H9 (cell line): Measurements from ENCODE around the gene ABI3. TPM values are rescaled to one million over a fixed set of nuclear protein-coding genes. Genes with fewer than 3 reads are reported as not detected.

Source experiments
- DNase-seq: peaks from one replicate; pipeline ENCODE4 v3.0.0-alpha.2; 2017
- H2AFZ ChIP-seq: one replicate; pipeline ENCODE4 v1.6.1; 2013; ENCODE audit warnings: mild to moderate bottlenecking, low read length, control low read depth, moderate library complexity
- H2AK5ac ChIP-seq: 2 replicates; pipeline ENCODE4 v1.6.1; 2013; ENCODE audit warnings: low read length, control low read depth, mixed read lengths; ENCODE audit not compliant: insufficient read length
- H2BK120ac ChIP-seq: one replicate; pipeline ENCODE4 v1.6.1; 2013; ENCODE audit warnings: low read depth, mild to moderate bottlenecking, low read length, control low read depth, inconsistent platforms; ENCODE audit not compliant: poor library complexity, severe bottlenecking
- H2BK12ac ChIP-seq: 2 replicates; pipeline ENCODE4 v1.6.1; 2013; ENCODE audit warnings: low read length, control low read depth, mixed read lengths, low read depth; ENCODE audit not compliant: insufficient read length
- H2BK15ac ChIP-seq: 2 replicates; pipeline ENCODE4 v1.6.1; 2013; ENCODE audit warnings: low read depth, low read length, control low read depth
- H2BK20ac ChIP-seq: one replicate; pipeline ENCODE4 v1.6.1; 2013; ENCODE audit warnings: low read depth, mild to moderate bottlenecking, low read length, control low read depth, inconsistent platforms; ENCODE audit not compliant: poor library complexity, severe bottlenecking
- H2BK5ac ChIP-seq: 2 replicates; pipeline ENCODE4 v1.6.1; 2013; ENCODE audit warnings: low read length, control low read depth, mixed read lengths; ENCODE audit not compliant: insufficient read length
- H3K14ac ChIP-seq: 2 replicates; pipeline ENCODE4 v1.6.1; 2013; ENCODE audit warnings: low read length, control low read depth; ENCODE audit not compliant: insufficient read depth
- H3K18ac ChIP-seq: 2 replicates; pipeline ENCODE4 v1.6.1; 2013; ENCODE audit warnings: low read depth, mild to moderate bottlenecking, mixed read lengths, low read length, control low read depth; ENCODE audit not compliant: insufficient read length
- H3K23ac ChIP-seq: 2 replicates; pipeline ENCODE4 v1.6.1; 2013; ENCODE audit warnings: low read length, control low read depth, mixed read lengths, low read depth; ENCODE audit not compliant: insufficient read length
- H3K23me2 ChIP-seq: 2 replicates; pipeline ENCODE4 v1.6.1; 2013; ENCODE audit warnings: low read depth, mild to moderate bottlenecking, mixed read lengths, low read length, control low read depth; ENCODE audit not compliant: insufficient read length, poor library complexity, severe bottlenecking
- H3K27ac ChIP-seq: 2 replicates; pipeline ENCODE4 v1.5.1; 2013; ENCODE audit warnings: low read length, control low read depth, mixed read lengths, low read depth; ENCODE audit not compliant: insufficient read length
- H3K27me3 ChIP-seq: 2 replicates; pipeline ENCODE4 v1.6.1; 2013; ENCODE audit warnings: low read length, control low read depth, inconsistent platforms; ENCODE audit not compliant: insufficient read depth
- H3K4ac ChIP-seq: 2 replicates; pipeline ENCODE4 v1.6.1; 2013; ENCODE audit warnings: low read depth, mild to moderate bottlenecking, control low read depth, inconsistent platforms, low read length, moderate library complexity
- H3K4me1 ChIP-seq: 2 replicates; pipeline ENCODE4 v1.6.1; 2013; ENCODE audit warnings: low read length, control low read depth, inconsistent platforms; ENCODE audit not compliant: insufficient read depth
- H3K4me2 ChIP-seq: 2 replicates; pipeline ENCODE4 v1.6.1; 2013; ENCODE audit warnings: low read length, control low read depth, mixed read lengths; ENCODE audit not compliant: insufficient read length, insufficient read depth
- H3K56ac ChIP-seq: 2 replicates; pipeline ENCODE4 v1.6.1; 2013; ENCODE audit warnings: low read depth, mild to moderate bottlenecking, mixed read lengths, low read length, control low read depth; ENCODE audit not compliant: insufficient read length
- H3K79me1 ChIP-seq: 2 replicates; pipeline ENCODE4 v1.6.1; 2013; ENCODE audit warnings: low read depth, mild to moderate bottlenecking, moderate library complexity, low read length, control low read depth, inconsistent platforms; ENCODE audit not compliant: insufficient read depth, poor library complexity, severe bottlenecking
- H3K79me2 ChIP-seq: 2 replicates; pipeline ENCODE4 v1.6.1; 2013; ENCODE audit warnings: low read length, control low read depth, inconsistent platforms; ENCODE audit not compliant: insufficient read depth
- H3K9ac ChIP-seq: 2 replicates; pipeline ENCODE4 v1.6.1; 2013; ENCODE audit warnings: low read length, control low read depth, mixed read lengths; ENCODE audit not compliant: insufficient read length; ENCODE audit errors: extremely low read depth
- H3K9me3 ChIP-seq: one replicate; pipeline ENCODE4 v1.6.1; 2013; ENCODE audit warnings: low read depth, low read length, inconsistent platforms; ENCODE audit not compliant: control insufficient read depth
- H3T11ph ChIP-seq: one replicate; pipeline ENCODE4 v1.6.1; 2013; ENCODE audit warnings: mild to moderate bottlenecking, low read length, control low read depth, inconsistent platforms
- H4K20me1 ChIP-seq: one replicate; pipeline ENCODE4 v1.6.1; 2013; ENCODE audit not compliant: control insufficient read depth, insufficient read length, insufficient read depth
- H4K5ac ChIP-seq: 2 replicates; pipeline ENCODE4 v1.6.1; 2013; ENCODE audit warnings: low read depth, mild to moderate bottlenecking, mixed read lengths, low read length, control low read depth; ENCODE audit not compliant: insufficient read length
- H4K8ac ChIP-seq: replicated peaks from 2 replicates; pipeline ENCODE4 v1.6.1; 2013; ENCODE audit warnings: low read length, control low read depth, mixed read lengths, low read depth; ENCODE audit not compliant: insufficient read length
- H4K91ac ChIP-seq: 2 replicates; pipeline ENCODE4 v1.6.1; 2013; ENCODE audit warnings: low read depth, mild to moderate bottlenecking, moderate library complexity, mixed read lengths, low read length, control low read depth; ENCODE audit not compliant: insufficient read length
- H3K27ac Mint-ChIP-seq, 3 experiments: 2 replicates in 2 of 3; 3 replicates in 1 of 3; pipeline ENCODE4 v1.8.0; 2020 to 2021; ENCODE audit warnings: mixed read lengths in 3 of 3, mild to moderate bottlenecking in 1 of 3, moderate library complexity in 1 of 3
- H3K27me3 Mint-ChIP-seq: 2 replicates; pipeline ENCODE4 v1.8.0; 2021; ENCODE audit warnings: low read depth, mild to moderate bottlenecking, moderate library complexity, mixed read lengths
- H3K36me3 Mint-ChIP-seq, 3 experiments: 2 replicates in 2 of 3; 3 replicates in 1 of 3; pipeline ENCODE4 v1.8.0; 2020 to 2021; ENCODE audit warnings: low read depth in 3 of 3, mixed read lengths in 3 of 3; ENCODE audit not compliant: insufficient read depth in 1 of 3
- H3K4me1 Mint-ChIP-seq, 2 experiments: 2 replicates each; pipeline ENCODE4 v1.8.0; 2020; ENCODE audit warnings: mixed read lengths in 2 of 2
- H3K4me3 Mint-ChIP-seq, 2 experiments: 2 replicates in 1 of 2; 3 replicates in 1 of 2; pipeline ENCODE4 v1.8.0; 2020 to 2021; ENCODE audit warnings: mild to moderate bottlenecking in 2 of 2, mixed read lengths in 2 of 2, moderate library complexity in 1 of 2
- H3K9me3 Mint-ChIP-seq, 2 experiments: 2 replicates in 1 of 2; 3 replicates in 1 of 2; pipeline ENCODE4 v1.8.0; 2020; ENCODE audit warnings: mild to moderate bottlenecking in 2 of 2, mixed read lengths in 2 of 2, moderate library complexity in 1 of 2
- WGBS: extraction: QIAGEN DNeasy Blood & Tissue Kit; methylation state at CpG from one replicate; pipeline ENCODE4 v1.1.7; 2013; ENCODE audit warnings: missing lambda C conversion rate, low lambda C conversion rate, mixed read lengths; ENCODE audit not compliant: insufficient read length; ENCODE audit errors: extremely low coverage; 5-methylcytosine and 5-hydroxymethylcytosine counted together
- total RNA-seq: library from RNA; stranded (reverse); gene quantifications from 2 replicates; pipeline ENCODE4 v1.2.1, GENCODE V29; 2021
- TF ChIP-seq, protein P1 (sequence below): fragments of 200-600 bp; sonication (generic); conservative IDR thresholded peaks from 3 replicates; pipeline ENCODE4 v1.8.0; 2021; ENCODE audit warnings: antibody characterized with exemption, mild to moderate bottlenecking

Gene ABI3
- total RNA-seq, 1 experiment from 2014 or later, result 2.1 TPM

GRCh38 chr17:49269356-49269755, 58.8 kb downstream of the ABI3 start:
- Mint-ChIP-seq H3K9me3 (no peaks in the 10 kb centered on the region), H3K27ac (no peak overlapping the region), H3K27me3 (peaks cover 4% of the 10 kb centered on the region; the same call in 1 of the 2 replicates), H3K4me1 (peaks cover 4 to 11% of the 10 kb centered on the region in 2 experiments; a peak in 3 of 4 replicates), H3K4me3 (no peak overlapping the region), H3K36me3 (no peaks in the 10 kb centered on the region)
- no peak overlapping the region for H2AFZ ChIP-seq
- H3K4me1 ChIP-seq, result no peaks in the 10 kb centered on the region
- no peak overlapping the region for H3K14ac ChIP-seq
- H2BK5ac ChIP-seq, result no peak overlapping the region
- H3K27ac ChIP-seq, result no peak overlapping the region
- no peak overlapping the region for H3K56ac ChIP-seq
- no peak overlapping the region for H4K91ac ChIP-seq
- H3K27me3 ChIP-seq, result no peaks in the 10 kb centered on the region; the same call in 1 of the 2 replicates
- H2BK12ac ChIP-seq, result no peak overlapping the region
- no peak overlapping the region for H2BK15ac ChIP-seq
- WGBS, result no CpG with 5 or more reads among the region's 5 CpGs
- H3K79me2 ChIP-seq, result no peaks in the 10 kb centered on the region
- DNase-seq, result no peak
- no peaks in the 10 kb centered on the region for H4K20me1 ChIP-seq
- H2BK20ac ChIP-seq, result no peak overlapping the region
- H3K4me2 ChIP-seq, result no peak overlapping the region
- no peak overlapping the region for H3T11ph ChIP-seq
- H4K8ac ChIP-seq, result no peak overlapping the region
- H3K23me2 ChIP-seq, result no peaks in the 10 kb centered on the region
- no peak overlapping the region for H2AK5ac ChIP-seq
- no peak overlapping the region for H3K18ac ChIP-seq
- no peaks in the 10 kb centered on the region for H3K9me3 ChIP-seq
- no peak overlapping the region for H4K5ac ChIP-seq
- no peak overlapping the region for H3K4ac ChIP-seq
- no peak overlapping the region for H3K9ac ChIP-seq
- TF ChIP-seq, protein P1, sequence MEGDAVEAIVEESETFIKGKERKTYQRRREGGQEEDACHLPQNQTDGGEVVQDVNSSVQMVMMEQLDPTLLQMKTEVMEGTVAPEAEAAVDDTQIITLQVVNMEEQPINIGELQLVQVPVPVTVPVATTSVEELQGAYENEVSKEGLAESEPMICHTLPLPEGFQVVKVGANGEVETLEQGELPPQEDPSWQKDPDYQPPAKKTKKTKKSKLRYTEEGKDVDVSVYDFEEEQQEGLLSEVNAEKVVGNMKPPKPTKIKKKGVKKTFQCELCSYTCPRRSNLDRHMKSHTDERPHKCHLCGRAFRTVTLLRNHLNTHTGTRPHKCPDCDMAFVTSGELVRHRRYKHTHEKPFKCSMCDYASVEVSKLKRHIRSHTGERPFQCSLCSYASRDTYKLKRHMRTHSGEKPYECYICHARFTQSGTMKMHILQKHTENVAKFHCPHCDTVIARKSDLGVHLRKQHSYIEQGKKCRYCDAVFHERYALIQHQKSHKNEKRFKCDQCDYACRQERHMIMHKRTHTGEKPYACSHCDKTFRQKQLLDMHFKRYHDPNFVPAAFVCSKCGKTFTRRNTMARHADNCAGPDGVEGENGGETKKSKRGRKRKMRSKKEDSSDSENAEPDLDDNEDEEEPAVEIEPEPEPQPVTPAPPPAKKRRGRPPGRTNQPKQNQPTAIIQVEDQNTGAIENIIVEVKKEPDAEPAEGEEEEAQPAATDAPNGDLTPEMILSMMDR, result no peak
- H2BK120ac ChIP-seq, result no peak overlapping the region
- no peak overlapping the region for H3K23ac ChIP-seq
- H3K79me1 ChIP-seq, result no peaks in the 10 kb centered on the region

Other genes starting within 250 kb of the ABI3 start
- not detected in 2 replicates for gene GIP, start 242.1 kb upstream of the ABI3 start, total RNA-seq
- gene IGF2BP1, start 213.3 kb upstream of the ABI3 start, total RNA-seq, result 432 and 434 TPM in 2 replicates
- gene B4GALNT2, start 77.9 kb upstream of the ABI3 start, total RNA-seq, result not detected in 2 replicates
- 0.42 and 1.1 TPM in 2 replicates for gene GNGT2, start 133 bp upstream of the ABI3 start, total RNA-seq
- 0.31 and 0.63 TPM in 2 replicates for gene PHOSPHO1, start 20.1 kb downstream of the ABI3 start, total RNA-seq
- gene ZNF652, start 151.5 kb downstream of the ABI3 start, total RNA-seq, result 33.6 and 34.1 TPM in 2 replicates
- gene PHB1, start 204.2 kb downstream of the ABI3 start, total RNA-seq, result 325 and 351 TPM in 2 replicates